ENCODE results near the gene PLAAT4. TPM values are rescaled to one million over a fixed set of nuclear protein-coding genes. Genes with fewer than 3 reads are reported as not detected.

PLAAT4 gene
- total RNA-seq, 1 experiment from 2014 or later: 0.52 TPM

DNA sequence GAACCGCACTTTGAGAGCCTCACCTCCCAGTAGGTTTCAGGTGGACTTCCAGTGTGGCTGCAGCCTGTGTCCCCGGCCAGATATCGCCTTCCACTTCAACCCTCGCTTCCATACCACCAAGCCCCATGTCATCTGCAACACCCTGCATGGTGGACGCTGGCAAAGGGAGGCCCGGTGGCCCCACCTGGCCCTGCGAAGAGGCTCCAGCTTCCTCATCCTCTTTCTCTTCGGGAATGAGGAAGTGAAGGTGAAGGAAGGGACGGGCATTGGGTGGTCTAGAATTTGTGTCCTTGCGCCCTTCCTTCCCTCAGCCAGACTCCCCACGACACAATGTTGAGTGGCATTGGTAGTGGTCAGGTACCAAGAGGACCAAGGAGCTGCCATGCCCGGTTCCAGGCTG, 27.9 kb upstream of the PLAAT4 start:
- no peaks in the 10 kb centered on the region for H3K79me2 ChIP-seq (ENCODE audit: insufficient read depth, low read length)
- no peaks in the 10 kb centered on the region for H3K9me2 ChIP-seq (ENCODE audit: insufficient read depth)
- no peaks in the 10 kb centered on the region for H3K9me3 ChIP-seq (ENCODE audit: control insufficient read depth in 1 of 2, insufficient read depth in 1 of 2, low read depth in 1 of 2, low read length in 2 of 2)
- intact Hi-C loops (cut with micrococcal nuclease): loop anchor here (10.0 kb wide), 1 partner anchor 1206 kb away; no protein-coding TSS in a partner anchor
- no peak overlapping the region for H3K4me2 ChIP-seq (ENCODE audit: low read length)
- H3K36me3 ChIP-seq (ENCODE audit: control insufficient read depth in 1 of 2, insufficient read depth in 2 of 2, low read length in 2 of 2): no peaks in the 10 kb centered on the region
- BruUV-seq (replicated peaks): no TSS peak
- H3K9ac ChIP-seq (ENCODE audit: low read length): no peak overlapping the region
- no peaks in the 10 kb centered on the region for H4K20me1 ChIP-seq (ENCODE audit: insufficient read depth)
- no peak for ATAC-seq
- H3K27me3 ChIP-seq (ENCODE audit: insufficient read depth, low read length): no peaks in the 10 kb centered on the region
- H2AFZ ChIP-seq (ENCODE audit: low read depth, low read length, poor library complexity, severe bottlenecking): no peak overlapping the region
- no peaks in the 10 kb centered on the region for H3K4me1 ChIP-seq (ENCODE audit: control insufficient read depth in 1 of 2, insufficient read depth in 2 of 2, low read length in 2 of 2)
- TF ChIP-seq JUND (IDR thresholded peaks at IDR 0.05): no peak
- no peak for TF ChIP-seq SRF (IDR thresholded peaks at IDR 0.05; ENCODE audit: low read depth)
- no peak overlapping the region for H3K27ac ChIP-seq (ENCODE audit: low read depth, low read length)
- no peak overlapping the region for H3K4me3 ChIP-seq (replicated peaks in 1 of 2; ENCODE audit: low read depth in 1 of 2, low read length in 2 of 2)
- ChIA-PET RAD21 (ENCODE audit: low non-redundant PET in 1 of 2, low total read pairs in 2 of 2, uncharacterized antibody in 2 of 2, unreplicated experiment in 2 of 2) (interaction anchor here in 1 of 2 experiments (1.0 kb wide), 1 partner anchor 29 kb away, joined by 3 read pairs; no protein-coding TSS in a partner anchor), CTCF (interaction anchor here (1.7 to 2.2 kb wide), 2 partner anchors 27 to 30 kb away, joined by 5 to 16 read pairs; no protein-coding TSS in a partner anchor), POLR2A (no interaction called here)
- no peak for DNase-seq (ENCODE audit: low read depth, low spot score)

DNA sequence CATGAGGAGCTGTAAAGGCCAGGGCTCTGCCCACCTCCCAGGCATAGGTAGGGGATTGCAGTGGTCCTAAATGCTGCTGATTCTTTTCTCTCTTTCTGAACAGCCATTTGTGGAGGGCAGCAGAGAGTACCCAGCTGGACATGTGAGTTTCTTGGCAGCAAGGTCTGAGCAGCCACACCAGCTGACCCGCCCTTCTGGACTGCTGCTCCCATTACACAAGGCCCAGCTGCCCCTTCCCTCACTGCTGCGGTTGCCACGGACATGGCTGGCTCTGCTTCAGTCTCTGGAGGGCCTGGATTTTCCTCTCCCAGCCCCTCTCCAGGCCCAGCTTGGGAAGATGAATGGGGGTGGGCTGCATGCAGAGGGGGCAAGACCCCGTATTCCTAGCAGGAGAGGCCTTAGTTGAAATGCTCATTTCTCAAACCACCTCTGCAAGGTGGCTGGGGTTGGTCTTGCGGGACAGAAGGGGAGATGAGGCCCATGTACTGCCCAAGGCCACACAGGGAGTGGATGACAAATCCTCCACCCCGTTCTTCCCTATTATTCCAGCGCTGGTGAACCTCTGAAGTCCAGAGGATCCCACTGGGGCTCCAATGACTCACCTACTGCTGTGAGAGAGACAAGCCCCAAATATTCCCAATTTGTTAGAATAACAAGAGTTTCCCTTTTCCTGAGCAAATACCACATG, 26.1 kb upstream of the PLAAT4 start:
- DNase-seq (ENCODE audit: low read depth, low spot score) (no peak), ATAC-seq (no peak)
- RAD21 ChIA-PET (ENCODE audit: low non-redundant PET in 1 of 2, low total read pairs in 2 of 2, uncharacterized antibody in 2 of 2, unreplicated experiment in 2 of 2): no interaction called here
- BruUV-seq (replicated peaks): no TSS peak
- H3K27me3 ChIP-seq (ENCODE audit: insufficient read depth, low read length): no peaks in the 10 kb centered on the region
- H3K9me2 ChIP-seq (ENCODE audit: insufficient read depth): no peaks in the 10 kb centered on the region
- H3K9me3 ChIP-seq (ENCODE audit: control insufficient read depth in 1 of 2, insufficient read depth in 1 of 2, low read depth in 1 of 2, low read length in 2 of 2): no peaks in the 10 kb centered on the region
- no peak for TF ChIP-seq ZFX (IDR thresholded peaks at IDR 0.05)
- H3K27ac ChIP-seq (ENCODE audit: low read depth, low read length): no peak overlapping the region
- intact Hi-C loops (cut with micrococcal nuclease): no loop called here
- H3K79me2 ChIP-seq (ENCODE audit: insufficient read depth, low read length): no peaks in the 10 kb centered on the region
- H3K4me2 ChIP-seq (ENCODE audit: low read length): no peak overlapping the region
- H3K9ac ChIP-seq (ENCODE audit: low read length): no peak overlapping the region
- POLR2A ChIA-PET: no interaction called here
- no peak overlapping the region for H2AFZ ChIP-seq (ENCODE audit: low read depth, low read length, poor library complexity, severe bottlenecking)
- no peaks in the 10 kb centered on the region for H3K4me1 ChIP-seq (ENCODE audit: control insufficient read depth in 1 of 2, insufficient read depth in 2 of 2, low read length in 2 of 2)
- H4K20me1 ChIP-seq (ENCODE audit: insufficient read depth): no peaks in the 10 kb centered on the region
- no peaks in the 10 kb centered on the region for H3K36me3 ChIP-seq (ENCODE audit: control insufficient read depth in 1 of 2, insufficient read depth in 2 of 2, low read length in 2 of 2)
- CTCF ChIA-PET: no interaction called here
- H3K4me3 ChIP-seq (replicated peaks in 1 of 2; ENCODE audit: low read depth in 1 of 2, low read length in 2 of 2): no peak overlapping the region
